WTC11 (cell line): ENCODE results near the gene CYP27B1. TPM values are rescaled to one million over a fixed set of nuclear protein-coding genes. Genes with fewer than 3 reads are reported as not detected.

Experiments used
- ATAC-seq: fragments of 200-7000 bp; cut with Tn5 transposase; 2 replicates; pipeline ENCODE4 v1.10.0; 2021; ENCODE audit warnings: mild to moderate bottlenecking, moderate library complexity
- CTCF ChIA-PET: fragments of 300-600 bp; sonication (Branson Sonifier 250); formaldehyde crosslinking; loops from one replicate; lab custom pipeline; 2021; ENCODE audit warnings: antibody characterized with exemption; lab: Charles Lee
- POLR2A ChIA-PET: fragments of 350-600 bp; sonication (Branson Sonifier 250); formaldehyde crosslinking; loops from one replicate; lab custom pipeline; 2021; ENCODE audit warnings: antibody characterized with exemption; lab: Charles Lee
- DNase-seq: peaks from one replicate; pipeline ENCODE4 v3.0.0; 2021; ENCODE audit warnings: low spot score
- H3K27ac Mint-ChIP-seq: 2 replicates; pipeline ENCODE4 v1.8.0; 2021; ENCODE audit warnings: mixed read lengths
- H3K27me3 Mint-ChIP-seq: 2 replicates; pipeline ENCODE4 v1.8.0; 2021; ENCODE audit warnings: low read depth, mild to moderate bottlenecking, moderate library complexity, mixed read lengths
- H3K36me3 Mint-ChIP-seq: 2 replicates; pipeline ENCODE4 v1.8.0; 2021; ENCODE audit warnings: mixed read lengths
- H3K4me1 Mint-ChIP-seq: 2 replicates; pipeline ENCODE4 v1.8.0; 2022; ENCODE audit warnings: mixed read lengths
- H3K4me3 Mint-ChIP-seq: 2 replicates; pipeline ENCODE4 v1.8.0; 2021; ENCODE audit warnings: mild to moderate bottlenecking, moderate library complexity, mixed read lengths
- H3K9me3 Mint-ChIP-seq: 2 replicates; pipeline ENCODE4 v1.8.0; 2021; ENCODE audit warnings: mixed read lengths
- CTCF ChIP-seq: fragments of 200-600 bp; IDR thresholded peaks from 2 replicates; pipeline ENCODE4 v1.8.0; 2022; ENCODE audit warnings: antibody characterized with exemption
- E2F1 ChIP-seq: sonication (generic); formaldehyde crosslinking; IDR thresholded peaks from 2 replicates; pipeline ENCODE4 v1.8.0; 2022; ENCODE audit warnings: mild to moderate bottlenecking, missing genetic modification reagents
- EMX1 ChIP-seq: fragments of 250-450 bp; sonication (Bioruptor Pico); IDR thresholded peaks from 2 replicates; pipeline ENCODE4 v1.8.0; 2021; ENCODE audit warnings: mild to moderate bottlenecking
- ETV6 ChIP-seq: sonication (generic); formaldehyde crosslinking; IDR thresholded peaks from 2 replicates; pipeline ENCODE4 v1.8.1; 2022; ENCODE audit warnings: mild to moderate bottlenecking, missing genetic modification reagents
- FOXJ3 ChIP-seq: sonication (generic); formaldehyde crosslinking; IDR thresholded peaks from 2 replicates; pipeline ENCODE4 v1.9.0; 2021; ENCODE audit warnings: missing genetic modification reagents, mild to moderate bottlenecking, borderline replicate concordance
- FOXK1 ChIP-seq: sonication (generic); formaldehyde crosslinking; IDR thresholded peaks from 2 replicates; pipeline ENCODE4 v1.8.0; 2022; ENCODE audit warnings: mild to moderate bottlenecking, moderate library complexity, missing genetic modification reagents
- IRF2 ChIP-seq: sonication (generic); formaldehyde crosslinking; IDR thresholded peaks from 2 replicates; pipeline ENCODE4 v1.8.0; 2022; ENCODE audit warnings: low read depth, missing genetic modification reagents, borderline replicate concordance
- MLX ChIP-seq: sonication (generic); formaldehyde crosslinking; IDR thresholded peaks from 2 replicates; pipeline ENCODE4 v1.8.1; 2023; ENCODE audit warnings: mild to moderate bottlenecking, missing genetic modification reagents, moderate library complexity
- SMAD4 ChIP-seq: sonication (generic); formaldehyde crosslinking; IDR thresholded peaks from 2 replicates; pipeline ENCODE4 v1.8.0; 2022; ENCODE audit warnings: mild to moderate bottlenecking, missing genetic modification reagents
- USF1 ChIP-seq: sonication (generic); formaldehyde crosslinking; IDR thresholded peaks from 2 replicates; pipeline ENCODE4 v1.8.0; 2022; ENCODE audit warnings: mild to moderate bottlenecking, missing genetic modification reagents
- ZNF138 ChIP-seq: sonication (generic); formaldehyde crosslinking; conservative IDR thresholded peaks from 2 replicates; pipeline ENCODE4 v1.8.1; 2022; ENCODE audit warnings: mild to moderate bottlenecking, moderate library complexity, missing genetic modification reagents
- ZNF219 ChIP-seq: sonication (generic); formaldehyde crosslinking; IDR thresholded peaks from 2 replicates; pipeline ENCODE4 v1.8.0; 2023; ENCODE audit warnings: missing genetic modification reagents, mild to moderate bottlenecking, borderline replicate concordance
- ZNF512 ChIP-seq: sonication (generic); formaldehyde crosslinking; IDR thresholded peaks from 2 replicates; pipeline ENCODE4 v1.8.1; 2022; ENCODE audit warnings: missing genetic modification reagents, borderline replicate concordance
- total RNA-seq: library from RNA; stranded (reverse); gene quantifications from 3 replicates; pipeline ENCODE4 v1.2.3, GENCODE V29; 2021
- TF ChIP-seq, protein P1 (sequence below): fragments of 250-450 bp; sonication (Bioruptor Pico); IDR thresholded peaks from 2 replicates; pipeline ENCODE4 v1.9.0; 2021; ENCODE audit warnings: mild to moderate bottlenecking
- TF ChIP-seq, protein P2 (sequence below): sonication (generic); formaldehyde crosslinking; IDR thresholded peaks from 2 replicates; pipeline ENCODE4 v1.8.1; 2023; ENCODE audit warnings: mild to moderate bottlenecking, missing genetic modification reagents, borderline replicate concordance

The CYP27B1 gene
- total RNA-seq, 1 experiment from 2014 or later: 2.1 TPM

GRCh38 chr12:57734591-57734990 lies 32.3 kb downstream of the CYP27B1 start:
- no peak for ATAC-seq
- ChIA-PET POLR2A (no interaction called here), CTCF (interaction anchor here (1.1 to 6.6 kb wide), 7 partner anchors 9 to 151 kb away, joined by 3 to 146 read pairs (median 22); partner anchors contain the start of genes B4GALNT1 and PIP4K2C)
- H3K9me3 Mint-ChIP-seq: no peaks in the 10 kb centered on the region
- no peak for TF ChIP-seq CTCF
- TF ChIP-seq, protein P1, sequence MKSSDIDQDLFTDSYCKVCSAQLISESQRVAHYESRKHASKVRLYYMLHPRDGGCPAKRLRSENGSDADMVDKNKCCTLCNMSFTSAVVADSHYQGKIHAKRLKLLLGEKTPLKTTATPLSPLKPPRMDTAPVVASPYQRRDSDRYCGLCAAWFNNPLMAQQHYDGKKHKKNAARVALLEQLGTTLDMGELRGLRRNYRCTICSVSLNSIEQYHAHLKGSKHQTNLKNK (CRISPR knock-in tag): no peak
- no peak for DNase-seq
- H3K4me3 Mint-ChIP-seq: no peak overlapping the region
- peaks cover 95% of the 10 kb centered on the region for H3K27me3 Mint-ChIP-seq
- H3K27ac Mint-ChIP-seq: no peak overlapping the region
- no peaks in the 10 kb centered on the region for H3K36me3 Mint-ChIP-seq
- peaks cover 25% of the 10 kb centered on the region for H3K4me1 Mint-ChIP-seq

GRCh38 chr12:57733928-57734327 lies 33.0 kb downstream of the CYP27B1 start:
- no peaks in the 10 kb centered on the region for H3K9me3 Mint-ChIP-seq
- ATAC-seq (no peak), DNase-seq (no peak)
- TF ChIP-seq MLX (CRISPR knock-in tag): no peak
- no peak for TF ChIP-seq SMAD4 (CRISPR knock-in tag)
- TF ChIP-seq ZNF138 (CRISPR knock-in tag): no peak
- TF ChIP-seq, protein P2, sequence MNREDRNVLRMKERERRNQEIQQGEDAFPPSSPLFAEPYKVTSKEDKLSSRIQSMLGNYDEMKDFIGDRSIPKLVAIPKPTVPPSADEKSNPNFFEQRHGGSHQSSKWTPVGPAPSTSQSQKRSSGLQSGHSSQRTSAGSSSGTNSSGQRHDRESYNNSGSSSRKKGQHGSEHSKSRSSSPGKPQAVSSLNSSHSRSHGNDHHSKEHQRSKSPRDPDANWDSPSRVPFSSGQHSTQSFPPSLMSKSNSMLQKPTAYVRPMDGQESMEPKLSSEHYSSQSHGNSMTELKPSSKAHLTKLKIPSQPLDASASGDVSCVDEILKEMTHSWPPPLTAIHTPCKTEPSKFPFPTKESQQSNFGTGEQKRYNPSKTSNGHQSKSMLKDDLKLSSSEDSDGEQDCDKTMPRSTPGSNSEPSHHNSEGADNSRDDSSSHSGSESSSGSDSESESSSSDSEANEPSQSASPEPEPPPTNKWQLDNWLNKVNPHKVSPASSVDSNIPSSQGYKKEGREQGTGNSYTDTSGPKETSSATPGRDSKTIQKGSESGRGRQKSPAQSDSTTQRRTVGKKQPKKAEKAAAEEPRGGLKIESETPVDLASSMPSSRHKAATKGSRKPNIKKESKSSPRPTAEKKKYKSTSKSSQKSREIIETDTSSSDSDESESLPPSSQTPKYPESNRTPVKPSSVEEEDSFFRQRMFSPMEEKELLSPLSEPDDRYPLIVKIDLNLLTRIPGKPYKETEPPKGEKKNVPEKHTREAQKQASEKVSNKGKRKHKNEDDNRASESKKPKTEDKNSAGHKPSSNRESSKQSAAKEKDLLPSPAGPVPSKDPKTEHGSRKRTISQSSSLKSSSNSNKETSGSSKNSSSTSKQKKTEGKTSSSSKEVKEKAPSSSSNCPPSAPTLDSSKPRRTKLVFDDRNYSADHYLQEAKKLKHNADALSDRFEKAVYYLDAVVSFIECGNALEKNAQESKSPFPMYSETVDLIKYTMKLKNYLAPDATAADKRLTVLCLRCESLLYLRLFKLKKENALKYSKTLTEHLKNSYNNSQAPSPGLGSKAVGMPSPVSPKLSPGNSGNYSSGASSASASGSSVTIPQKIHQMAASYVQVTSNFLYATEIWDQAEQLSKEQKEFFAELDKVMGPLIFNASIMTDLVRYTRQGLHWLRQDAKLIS: no peak
- no peak for TF ChIP-seq EMX1
- TF ChIP-seq USF1 (CRISPR knock-in tag): no peak
- TF ChIP-seq ETV6 (CRISPR knock-in tag): no peak
- H3K36me3 Mint-ChIP-seq: no peaks in the 10 kb centered on the region
- ChIA-PET CTCF (interaction anchor here (1.7 to 6.6 kb wide), 2 partner anchors 9 to 23 kb away, joined by 5 to 146 read pairs; no protein-coding TSS in a partner anchor), POLR2A (no interaction called here)
- H3K4me3 Mint-ChIP-seq: no peak overlapping the region
- H3K27me3 Mint-ChIP-seq: peaks cover 95% of the 10 kb centered on the region
- H3K27ac Mint-ChIP-seq: no peak overlapping the region
- peaks cover 19% of the 10 kb centered on the region for H3K4me1 Mint-ChIP-seq

GRCh38 chr12:57732726-57733593 lies 33.9 kb downstream of the CYP27B1 start:
- Mint-ChIP-seq H3K9me3 (no peaks in the 10 kb centered on the region), H3K4me1 (peaks cover 19% of the 10 kb centered on the region), H3K4me3 (no peak overlapping the region), H3K36me3 (no peaks in the 10 kb centered on the region), H3K27me3 (peaks cover 98% of the 10 kb centered on the region), H3K27ac (no peak overlapping the region)
- DNase-seq: no peak
- TF ChIP-seq IRF2 (CRISPR knock-in tag) (no peak), ZNF219 (CRISPR knock-in tag) (no peak), E2F1 (CRISPR knock-in tag) (no peak), ZNF512 (CRISPR knock-in tag) (no peak), FOXJ3 (CRISPR knock-in tag) (no peak), FOXK1 (CRISPR knock-in tag) (no peak)
- CTCF ChIA-PET: interaction anchor here (0.9 to 6.6 kb wide), 3 partner anchors 8 to 24 kb away, joined by 3 to 146 read pairs (median 5); no protein-coding TSS in a partner anchor
- ATAC-seq: no peak
- POLR2A ChIA-PET: no interaction called here
